NCI-H774 (cell line): ENCODE measurements around the gene GHRL.

Source experiments
- DNase-seq: peaks from one replicate; lab custom pipeline; 2025; lab: John Stamatoyannopoulos, UW

The GHRL gene

GRCh38 chr3:10242182-10243065 lies 50.3 kb downstream of the GHRL start:
- DNase-seq: no peak

- DNase-seq: no peak
Measured at GRCh38 chr3:10240799-10241198, 51.9 kb downstream of the GHRL start.

- no peak for DNase-seq
Measured at GRCh38 chr3:10238345-10239183, 54.2 kb downstream of the GHRL start.
